Measurements from ENCODE around the gene SGIP1. TPM values are rescaled to one million over a fixed set of nuclear protein-coding genes. Genes with fewer than 3 reads are reported as not detected.

SGIP1 gene
- polyA plus RNA-seq, 3 donors: not detected

- Histone ChIP-seq H3K4me3 (replicated peaks in 1 of 3; ENCODE audit: low read depth in 2 of 3, low read length in 3 of 3) (no peak overlapping the region), H3K9me3 (replicated peaks in 1 of 2; ENCODE audit: control insufficient read depth in 1 of 2, insufficient read depth in 1 of 2, low read length in 2 of 2) (no peaks in the 10 kb centered on the region), H2AFZ (ENCODE audit: insufficient read depth, low read depth, low read length, poor library complexity, severe bottlenecking) (no peak overlapping the region), H3K4me1 (ENCODE audit: control insufficient read depth in 1 of 2, insufficient read depth in 2 of 2, low read length in 2 of 2) (no peaks in the 10 kb centered on the region), H4K20me1 (ENCODE audit: insufficient read depth, low read length) (no peaks in the 10 kb centered on the region), H3K79me2 (ENCODE audit: insufficient read depth, low read length) (no peaks in the 10 kb centered on the region), H3K27ac (ENCODE audit: low read depth in 1 of 2, low read length in 2 of 2) (no peak overlapping the region), H3K36me3 (replicated peaks in 1 of 2; ENCODE audit: control insufficient read depth in 1 of 2, insufficient read depth in 2 of 2, low read length in 2 of 2) (no peaks in the 10 kb centered on the region), H3K27me3 (ENCODE audit: control insufficient read depth in 2 of 2, insufficient read depth in 2 of 2, low read length in 2 of 2) (no peaks in the 10 kb centered on the region), H3K4me2 (replicated peaks; ENCODE audit: extremely low read depth, low read length, poor library complexity, severe bottlenecking) (no peak overlapping the region), H3K9ac (ENCODE audit: insufficient read depth, low read length, poor library complexity, severe bottlenecking) (no peak overlapping the region)
- H3K27me3 Mint-ChIP-seq (ENCODE audit: low read depth in 3 of 3): no peaks in the 10 kb centered on the region
- H3K4me3 Mint-ChIP-seq: no peak overlapping the region
- no peak for DNase-seq
- H3K27ac Mint-ChIP-seq: no peak overlapping the region
- TF ChIP-seq CTCF (IDR thresholded peaks at IDR 0.05): no peak
- 80% methylated on average over 1 of the region's 3 CpGs for whole genome bisulfite sequencing (ENCODE audit: insufficient coverage)
- intact Hi-C loops (cut with micrococcal nuclease): no loop called here
- no peaks in the 10 kb centered on the region for H3K9me3 Mint-ChIP-seq
- H3K4me1 Mint-ChIP-seq: no peaks in the 10 kb centered on the region
- H3K36me3 Mint-ChIP-seq: no peaks in the 10 kb centered on the region
Observed at GRCh38 chr1:66686406-66686805, 152.5 kb downstream of the SGIP1 start.

GRCh38 chr1:66687358-66687757 is 153.4 kb downstream of the SGIP1 start:
- no peak for TF ChIP-seq CTCF (IDR thresholded peaks at IDR 0.05)
- Mint-ChIP-seq H3K27me3 (ENCODE audit: low read depth in 3 of 3) (peaks cover 0 to 2% (median 0%) of the 10 kb centered on the region in 3 donors), H3K36me3 (no peaks in the 10 kb centered on the region), H3K9me3 (no peaks in the 10 kb centered on the region), H3K27ac (no peak overlapping the region), H3K4me1 (no peaks in the 10 kb centered on the region), H3K4me3 (no peak overlapping the region)
- no peak for DNase-seq
- Histone ChIP-seq H3K9me3 (replicated peaks in 1 of 2; ENCODE audit: control insufficient read depth in 1 of 2, insufficient read depth in 1 of 2, low read length in 2 of 2) (no peaks in the 10 kb centered on the region), H3K27ac (ENCODE audit: low read depth in 1 of 2, low read length in 2 of 2) (no peak overlapping the region), H3K79me2 (ENCODE audit: insufficient read depth, low read length) (no peaks in the 10 kb centered on the region), H3K36me3 (replicated peaks in 1 of 2; ENCODE audit: control insufficient read depth in 1 of 2, insufficient read depth in 2 of 2, low read length in 2 of 2) (no peaks in the 10 kb centered on the region), H3K4me1 (ENCODE audit: control insufficient read depth in 1 of 2, insufficient read depth in 2 of 2, low read length in 2 of 2) (no peaks in the 10 kb centered on the region), H3K4me2 (replicated peaks; ENCODE audit: extremely low read depth, low read length, poor library complexity, severe bottlenecking) (no peak overlapping the region), H3K9ac (ENCODE audit: insufficient read depth, low read length, poor library complexity, severe bottlenecking) (no peak overlapping the region), H3K27me3 (ENCODE audit: control insufficient read depth in 2 of 2, insufficient read depth in 2 of 2, low read length in 2 of 2) (no peaks in the 10 kb centered on the region), H4K20me1 (ENCODE audit: insufficient read depth, low read length) (no peaks in the 10 kb centered on the region), H2AFZ (ENCODE audit: insufficient read depth, low read depth, low read length, poor library complexity, severe bottlenecking) (no peak overlapping the region), H3K4me3 (replicated peaks in 1 of 3; ENCODE audit: low read depth in 2 of 3, low read length in 3 of 3) (no peak overlapping the region)
- intact Hi-C loops (cut with micrococcal nuclease): no loop called here
- WGBS (ENCODE audit: insufficient coverage): no CpG with 5 or more reads among the region's 2 CpGs

Data from CD14-positive monocyte (primary cell).